Fibroblast of lung (primary cell): ENCODE measurements around the gene GPR137C.

ENCODE experiments used
- EZH2 ChIP-seq: IDR thresholded peaks from 2 replicates; pipeline ENCODE4 v1.5.1; 2012; ENCODE audit warnings: low read length, control low read depth, mild to moderate bottlenecking; ENCODE audit errors: missing control alignments
- TF ChIP-seq, protein P1 (sequence below), 2 donors: IDR thresholded peaks in 1 of 2; conservative IDR thresholded peaks in 1 of 2; 1 replicate in 1 of 2; 2 replicates in 1 of 2; pipeline ENCODE4 v1.5.1; 2011 to 2012; ENCODE audit warnings: low read length in 2 of 2, control low read depth in 1 of 2, inconsistent platforms in 1 of 2, low read depth in 1 of 2, mild to moderate bottlenecking in 1 of 2

GRCh38 chr14:52619687-52620086 lies 67.1 kb downstream of the GPR137C start:
- no peak for TF ChIP-seq EZH2
- TF ChIP-seq, protein P1, sequence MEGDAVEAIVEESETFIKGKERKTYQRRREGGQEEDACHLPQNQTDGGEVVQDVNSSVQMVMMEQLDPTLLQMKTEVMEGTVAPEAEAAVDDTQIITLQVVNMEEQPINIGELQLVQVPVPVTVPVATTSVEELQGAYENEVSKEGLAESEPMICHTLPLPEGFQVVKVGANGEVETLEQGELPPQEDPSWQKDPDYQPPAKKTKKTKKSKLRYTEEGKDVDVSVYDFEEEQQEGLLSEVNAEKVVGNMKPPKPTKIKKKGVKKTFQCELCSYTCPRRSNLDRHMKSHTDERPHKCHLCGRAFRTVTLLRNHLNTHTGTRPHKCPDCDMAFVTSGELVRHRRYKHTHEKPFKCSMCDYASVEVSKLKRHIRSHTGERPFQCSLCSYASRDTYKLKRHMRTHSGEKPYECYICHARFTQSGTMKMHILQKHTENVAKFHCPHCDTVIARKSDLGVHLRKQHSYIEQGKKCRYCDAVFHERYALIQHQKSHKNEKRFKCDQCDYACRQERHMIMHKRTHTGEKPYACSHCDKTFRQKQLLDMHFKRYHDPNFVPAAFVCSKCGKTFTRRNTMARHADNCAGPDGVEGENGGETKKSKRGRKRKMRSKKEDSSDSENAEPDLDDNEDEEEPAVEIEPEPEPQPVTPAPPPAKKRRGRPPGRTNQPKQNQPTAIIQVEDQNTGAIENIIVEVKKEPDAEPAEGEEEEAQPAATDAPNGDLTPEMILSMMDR (conservative IDR thresholded peaks at IDR 0.05 in 1 of 2, IDR thresholded peaks at IDR 0.05 in 1 of 2; ENCODE audit: low read depth in 1 of 2, low read length in 2 of 2) = no peak
